CD4-positive, alpha-beta T cell treated with Interleukin-10 for 1 hour (primary cell): ENCODE measurements around the gene THAP3.
"Not testable (repeated sequence)": the region's sequence is repeated elsewhere in the genome, so short reads cannot be mapped to it uniquely, and the experiment has no call there.

Experiments used
- DNase-seq: peaks from one replicate; pipeline ENCODE4 v3.0.0-alpha.2; 2020

THAP3 gene

GRCh38 chr1:6635910-6636760, 11.5 kb downstream of the THAP3 start:
- no peak for DNase-seq

- DNase-seq = not testable (repeated sequence)
Observed at GRCh38 chr1:6636778-6637177, 12.1 kb downstream of the THAP3 start.

- no peak for DNase-seq
Observed at GRCh38 chr1:6637770-6638169, 13.1 kb downstream of the THAP3 start.

GRCh38 chr1:6638226-6638625, 13.6 kb downstream of the THAP3 start:
- DNase-seq = no peak

GRCh38 chr1:6640867-6641266, 16.2 kb downstream of the THAP3 start:
- not testable (repeated sequence) for DNase-seq

- DNase-seq = no peak
Observed at GRCh38 chr1:6645018-6645417, 20.4 kb downstream of the THAP3 start.

GRCh38 chr1:6646499-6647148, 22.0 kb downstream of the THAP3 start:
- DNase-seq = peak; percentile 65

GRCh38 chr1:6648556-6648955, 23.9 kb downstream of the THAP3 start:
- DNase-seq = no peak

- no peak for DNase-seq
Observed at GRCh38 chr1:6651909-6652308, 27.2 kb downstream of the THAP3 start.

- no peak for DNase-seq
Observed at GRCh38 chr1:6652986-6653385, 28.3 kb downstream of the THAP3 start.

GRCh38 chr1:6653436-6654290, 29.0 kb downstream of the THAP3 start:
- no peak for DNase-seq

- DNase-seq = no peak
Observed at GRCh38 chr1:6657138-6657537, 32.5 kb downstream of the THAP3 start.

- no peak for DNase-seq
Observed at GRCh38 chr1:6658359-6659060, 33.8 kb downstream of the THAP3 start.

- DNase-seq = no peak
Observed at GRCh38 chr1:6660415-6661049, 35.9 kb downstream of the THAP3 start.

- DNase-seq = not testable (repeated sequence)
Observed at GRCh38 chr1:6662468-6662867, 37.8 kb downstream of the THAP3 start.

GRCh38 chr1:6666696-6667095, 42.0 kb downstream of the THAP3 start:
- no peak for DNase-seq

GRCh38 chr1:6667139-6667538, 42.5 kb downstream of the THAP3 start:
- DNase-seq = no peak

- DNase-seq = no peak
Observed at GRCh38 chr1:6668503-6668902, 43.8 kb downstream of the THAP3 start.

- no peak for DNase-seq
Observed at GRCh38 chr1:6672558-6672957, 47.9 kb downstream of the THAP3 start.

- no peak for DNase-seq
Observed at GRCh38 chr1:6673816-6674398, 49.2 kb downstream of the THAP3 start.

GRCh38 chr1:6674771-6675170, 50.1 kb downstream of the THAP3 start:
- no peak for DNase-seq

GRCh38 chr1:6675941-6676340, 51.3 kb downstream of the THAP3 start:
- DNase-seq = no peak
